Measurements from ENCODE around the gene MLH3.

- TF ChIP-seq CTCF (conservative IDR thresholded peaks at IDR 0.05) (peak; percentile 99), EZH2 (IDR thresholded peaks at IDR 0.05; ENCODE audit: low read depth) (no peak)
Measured at GRCh38 chr14:75088566-75089373, 37.5 kb upstream of the MLH3 start.

Measured in PC-9 (cell line).